Right ventricle myocardium superior (tissue), 1 donor: ENCODE data around the gene ZNF22. TPM values are rescaled to one million over a fixed set of nuclear protein-coding genes. Genes with fewer than 3 reads are reported as not detected.
"Not testable (repeated sequence)": the region's sequence is repeated elsewhere in the genome, so short reads cannot be mapped to it uniquely, and the experiment has no call there.

ENCODE experiments used
- ATAC-seq: fragments of 200-7000 bp; cut with Tn5 transposase; one replicate; pipeline ENCODE4 v1.9.1; 2020; ENCODE audit warnings: mild to moderate bottlenecking; ENCODE audit not compliant: poor library complexity
- DNase-seq: peaks from one replicate; pipeline ENCODE4 v3.0.0-alpha.2; 2020
- intact Hi-C: fragments of 100-400 bp; cut with DNase I; formaldehyde crosslinking; loops from one replicate; pipeline ENCODE4 v1.11.2; 2022
- total RNA-seq: library from RNA; stranded (reverse); fragmentation: NEBNext Ultra II Directional; extraction: Animal tissue kit (Norgen Biotek cat#: 25700); gene quantifications from one replicate; pipeline ENCODE4 v1.2.1, GENCODE V29; 2021
- donor health status: DM: no; HTN: yes; CAD: no; lungs with severe emphysema.

The ZNF22 gene
- total RNA-seq, 1 donor from 2014 or later: 11.4 TPM

- DNase-seq: peak; percentile 76
- intact Hi-C loops: no loop called here
- ATAC-seq: peak; percentile 69
These were observed 4.6 kb upstream of the ZNF22 start for GRCh38 chr10:44995914-44996669.

DNA sequence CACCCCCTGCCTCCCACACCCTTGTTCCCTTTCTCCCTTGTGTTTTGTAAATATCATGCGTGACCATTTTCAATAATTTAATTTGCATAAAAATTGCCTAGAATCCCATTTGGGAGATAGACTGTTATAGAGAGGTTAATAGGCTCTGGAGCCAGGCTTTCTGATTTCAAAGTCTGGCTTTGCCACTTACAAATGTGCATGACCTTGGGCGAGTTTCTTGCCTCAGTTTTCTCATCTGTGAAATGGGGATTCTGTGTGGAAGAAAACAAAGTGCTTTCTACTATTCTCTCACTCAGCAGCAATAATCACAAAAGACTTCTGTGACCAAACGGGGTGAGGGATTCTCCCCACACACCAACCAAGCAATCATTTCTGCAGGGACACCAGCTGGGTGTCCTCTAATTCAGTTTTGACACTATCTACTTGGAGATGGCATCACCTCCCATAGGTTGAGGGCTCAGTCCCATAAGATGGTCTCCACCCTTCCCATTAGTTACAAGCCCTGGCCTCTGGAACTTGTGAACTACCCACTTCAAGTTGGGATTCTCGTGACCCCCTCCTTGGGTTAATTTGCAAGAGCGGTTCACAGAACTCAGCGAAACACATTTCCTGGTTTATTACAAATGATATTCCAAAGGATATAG lies 3.5 kb upstream of the ZNF22 start:
- intact Hi-C loops: no loop called here
- ATAC-seq: no peak

DNA sequence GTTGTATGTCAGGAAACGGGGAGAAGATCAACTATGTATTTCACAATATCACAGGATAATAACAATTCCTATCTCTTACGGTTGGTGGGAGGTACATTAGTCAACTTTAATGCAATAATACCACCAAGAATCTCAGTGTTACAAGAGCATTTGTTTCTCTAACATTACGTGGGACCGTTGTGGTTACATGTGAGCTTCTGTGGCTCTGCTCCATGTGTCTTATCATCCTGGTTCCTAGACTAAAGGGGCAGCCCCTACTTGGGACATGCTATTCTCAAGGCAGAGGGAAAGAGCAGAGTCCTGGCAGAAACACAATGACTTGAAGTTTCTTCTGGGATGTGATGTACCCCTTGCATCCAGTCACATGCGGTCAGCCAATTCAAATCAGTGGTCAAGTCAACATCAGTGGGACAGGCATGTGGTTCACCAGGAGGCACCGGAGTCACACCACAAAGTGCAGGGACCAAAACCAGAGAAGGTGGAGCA lies 2.5 kb upstream of the ZNF22 start:
- ATAC-seq (no peak), DNase-seq (no peak)

More for the DNA sequence above, 3.5 kb upstream of the ZNF22 start:
- DNase-seq: no peak

GRCh38 chr10:45000138-45000751 lies 478 bp upstream of the ZNF22 start:
- peak; percentile 40 for ATAC-seq
- DNase-seq: peak; percentile 92
- intact Hi-C loops: no loop called here

More for the DNA sequence above, 2.5 kb upstream of the ZNF22 start:
- intact Hi-C loops: no loop called here

- intact Hi-C loops: no loop called here
- peak; percentile 65 for ATAC-seq
- DNase-seq: peak; percentile 89
These were observed 842 bp downstream of the ZNF22 start for GRCh38 chr10:45001381-45002148.

- intact Hi-C loops: no loop called here
- no peak for DNase-seq
- ATAC-seq: no peak
These were observed 2.8 kb downstream of the ZNF22 start for GRCh38 chr10:45003432-45004000.

GRCh38 chr10:45004661-45005060 lies 3.9 kb downstream of the ZNF22 start:
- intact Hi-C loops: no loop called here
- ATAC-seq: no peak

GRCh38 chr10:45005284-45005683 lies 4.6 kb downstream of the ZNF22 start:
- ATAC-seq (no peak), DNase-seq (no peak)
- intact Hi-C loops: no loop called here

More at GRCh38 chr10:45004661-45005060, 3.9 kb downstream of the ZNF22 start:
- no peak for DNase-seq

DNA sequence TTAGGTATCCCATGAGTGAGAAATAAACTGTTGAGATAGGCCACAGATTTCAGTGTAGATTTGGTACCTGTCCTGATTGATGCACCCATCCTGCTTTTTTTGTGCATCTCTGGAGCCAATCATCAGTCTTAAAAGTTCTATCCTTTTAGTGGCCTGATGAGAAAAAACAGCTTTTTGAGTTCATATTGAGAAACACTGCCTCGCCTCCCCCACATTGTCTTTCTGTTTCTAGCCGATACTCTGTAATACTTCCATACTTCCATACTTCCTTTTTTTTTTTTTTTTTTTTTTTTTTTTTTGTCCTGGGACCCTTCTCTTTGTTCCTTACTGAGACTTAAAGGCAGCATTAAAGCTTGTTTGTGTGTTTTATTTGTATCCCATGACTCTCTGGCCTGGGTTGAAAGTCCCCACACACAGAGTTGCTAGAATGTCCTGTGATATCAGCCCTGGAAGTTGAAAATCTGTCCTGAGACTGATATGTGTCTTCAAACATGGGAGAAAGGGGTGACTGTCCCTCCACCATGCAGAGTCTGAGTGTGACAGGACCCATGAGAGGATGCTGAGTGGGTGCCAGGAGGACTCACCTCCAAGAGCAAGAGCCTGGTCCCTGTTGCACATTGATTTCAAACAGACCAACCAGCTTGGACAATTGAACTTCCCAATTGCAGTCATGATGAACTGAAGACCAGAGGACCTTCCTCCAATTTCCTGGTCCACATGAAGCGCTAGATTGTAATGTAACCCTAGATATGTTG lies 5.7 kb downstream of the ZNF22 start:
- ATAC-seq: no peak
- intact Hi-C loops: no loop called here
- no peak for DNase-seq

DNA sequence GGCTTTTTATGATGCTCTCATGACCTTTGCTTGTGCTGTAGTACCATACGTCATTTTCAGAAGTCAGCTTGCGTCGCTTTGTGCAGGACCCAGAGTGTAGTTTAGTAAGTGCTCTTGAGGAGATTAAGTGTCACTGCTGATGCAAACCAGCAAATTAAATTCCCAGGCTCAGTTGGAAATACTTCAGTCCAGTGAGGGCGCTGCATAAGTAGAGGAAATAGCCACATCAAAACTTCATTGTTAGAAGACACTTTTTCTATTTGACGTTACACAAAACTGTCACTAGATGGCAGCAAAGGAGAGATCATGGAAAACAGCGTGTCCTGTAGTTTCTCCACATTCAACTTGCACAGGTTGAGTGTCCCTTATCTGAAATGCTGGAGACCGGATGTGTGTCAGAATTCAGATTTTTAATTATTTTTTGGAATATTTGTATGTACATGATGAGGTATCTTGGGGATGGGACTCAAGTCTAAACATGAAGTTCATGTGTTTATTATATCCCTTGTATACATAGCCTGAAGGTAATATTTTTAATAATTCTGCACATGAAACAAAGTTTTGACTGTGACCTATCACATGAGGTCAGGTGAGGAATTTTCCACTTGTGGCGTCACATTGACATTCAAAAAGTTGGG lies 7.9 kb downstream of the ZNF22 start:
- intact Hi-C loops: no loop called here
- no peak for DNase-seq
- peak; percentile 90 for ATAC-seq

DNA sequence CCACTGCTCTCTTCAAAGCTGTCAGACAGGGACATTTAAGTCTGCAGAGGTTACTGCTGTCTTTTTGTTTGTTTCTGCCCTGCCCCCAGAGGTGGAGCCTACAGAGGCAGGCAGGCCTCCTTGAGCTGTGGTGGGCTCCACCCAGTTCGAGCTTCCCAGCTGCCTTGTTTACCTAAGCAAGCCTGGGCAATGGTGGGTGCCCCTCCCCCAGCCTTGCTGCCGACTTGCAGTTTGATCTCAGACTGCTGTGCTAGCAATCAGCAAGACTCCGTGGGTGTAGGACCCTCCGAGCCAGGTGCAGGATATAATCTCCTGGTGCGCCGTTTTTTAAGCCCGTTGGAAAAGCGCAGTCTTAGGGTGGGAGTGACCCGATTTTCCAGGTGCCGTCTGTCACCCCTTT lies 13.8 kb downstream of the ZNF22 start:
- intact Hi-C loops, ATAC-seq, DNase-seq: not testable (repeated sequence)

DNA sequence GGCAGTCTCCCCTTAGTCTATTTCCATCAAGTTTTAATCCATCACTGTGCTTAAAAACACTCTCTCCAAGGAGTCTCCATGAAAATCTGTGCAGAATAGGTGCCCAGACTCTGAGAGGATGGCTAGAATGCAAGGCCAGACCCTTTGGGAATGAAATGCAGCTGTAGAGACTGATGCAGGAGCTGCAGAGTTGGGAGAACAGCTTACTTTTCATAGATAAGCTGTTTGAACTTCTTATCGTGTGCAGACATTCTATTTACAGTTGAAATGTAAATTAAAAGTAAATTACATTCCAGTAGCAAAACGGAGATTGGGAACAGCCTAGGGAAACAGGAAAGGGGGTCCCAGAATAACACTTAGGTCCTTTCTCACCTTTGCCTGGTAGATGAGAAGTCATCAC lies 14.9 kb downstream of the ZNF22 start:
- no peak for DNase-seq
- ATAC-seq: no peak
- intact Hi-C loops: no loop called here

DNA sequence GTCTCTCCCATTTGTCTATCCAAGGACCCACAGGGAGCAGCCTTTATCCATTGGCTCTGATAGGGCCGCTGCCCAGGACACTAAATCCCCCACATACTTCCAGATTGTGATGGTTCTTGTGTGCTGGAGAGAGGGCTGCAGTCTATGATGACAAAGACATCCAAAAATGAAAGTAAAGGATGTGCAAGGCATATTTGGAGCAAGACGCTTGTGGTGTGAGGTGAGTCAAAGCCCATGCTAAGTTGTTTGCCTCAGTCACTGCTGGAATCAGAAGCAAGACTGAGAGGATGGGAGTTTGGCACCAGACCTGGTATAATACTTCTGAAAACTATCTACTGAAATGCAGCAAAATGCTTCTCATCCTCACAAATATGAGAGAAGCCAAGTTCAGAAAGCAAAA lies 22.7 kb downstream of the ZNF22 start:
- intact Hi-C loops: no loop called here
- no peak for ATAC-seq
- no peak for DNase-seq

DNA sequence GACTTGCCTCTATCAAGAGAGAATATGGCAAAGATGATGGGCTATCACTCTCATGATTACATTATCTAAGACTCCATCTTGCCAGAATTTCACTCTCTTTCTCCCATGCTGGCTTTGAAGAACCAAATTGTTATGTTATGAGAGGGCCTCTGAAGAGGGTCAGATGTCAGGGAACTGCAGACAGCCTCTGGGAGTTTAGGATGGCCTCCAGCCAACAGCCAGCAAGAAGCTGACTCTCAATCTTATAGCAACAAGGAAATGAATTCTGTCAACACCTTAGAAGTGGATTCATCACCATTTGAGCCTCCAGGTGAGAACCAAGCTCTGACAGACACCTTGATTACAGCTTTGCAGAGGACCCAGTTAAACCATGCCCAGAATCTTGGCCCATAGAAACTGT lies 33.6 kb downstream of the ZNF22 start:
- DNase-seq (no peak), ATAC-seq (no peak)
- intact Hi-C loops: no loop called here

- DNase-seq (no peak), ATAC-seq (no peak)
- intact Hi-C loops: no loop called here
These were observed 35.0 kb downstream of the ZNF22 start for GRCh38 chr10:45035673-45036072.

GRCh38 chr10:45040921-45041542 lies 40.3 kb downstream of the ZNF22 start:
- intact Hi-C loops: no loop called here
- no peak for DNase-seq

GRCh38 chr10:45044290-45044689 lies 43.6 kb downstream of the ZNF22 start:
- ATAC-seq: no peak
- intact Hi-C loops: no loop called here

More at GRCh38 chr10:45040921-45041542, 40.3 kb downstream of the ZNF22 start:
- no peak for ATAC-seq

More at GRCh38 chr10:45044290-45044689, 43.6 kb downstream of the ZNF22 start:
- no peak for DNase-seq
